Measurements from ENCODE around the gene ACTL6B.

DNA sequence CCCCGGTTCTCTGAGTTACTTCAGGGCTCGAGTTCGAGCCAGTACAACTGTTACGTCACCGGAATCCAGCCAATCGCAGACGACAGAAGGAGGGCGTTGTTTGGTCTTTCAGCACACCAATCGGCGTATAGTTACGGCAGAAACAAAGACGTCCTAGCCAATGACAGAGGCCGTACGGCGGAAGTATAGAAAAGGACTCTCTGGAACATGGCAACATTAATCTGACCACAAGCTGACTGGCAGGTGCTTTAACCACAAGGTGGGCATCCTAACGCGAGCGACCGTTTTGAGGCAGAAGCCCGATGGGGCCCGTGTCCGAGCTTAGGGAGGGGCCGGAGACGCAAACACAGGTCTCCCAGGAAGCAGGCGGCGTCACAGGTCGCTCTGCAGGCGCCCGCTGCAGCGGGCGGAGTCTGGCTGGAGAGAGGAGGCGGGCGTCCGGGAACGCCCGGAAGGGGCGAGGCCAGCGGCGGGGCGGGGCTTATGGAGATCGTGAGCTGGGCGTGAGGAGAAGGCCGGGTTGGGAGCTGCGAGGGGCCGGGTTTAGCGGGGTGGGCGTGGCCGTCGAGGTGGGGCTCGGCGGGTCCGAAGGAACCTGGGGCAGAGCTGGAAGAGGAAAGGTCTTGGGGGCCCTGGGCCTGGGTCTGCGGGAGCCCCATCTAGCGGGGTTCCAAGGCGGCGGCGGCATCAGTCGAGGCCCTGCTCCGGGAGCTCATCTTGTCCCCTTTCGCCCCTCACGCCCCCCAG lies 44.1 kb downstream of the ACTL6B start, which contains the start of gene MOSPD3:
- TF ChIP-seq FOXM1 (IDR thresholded peaks at IDR 0.05; ENCODE audit: borderline replicate concordance) (no peak), FOXA1 (IDR thresholded peaks at IDR 0.05) (no peak), SP1 (IDR thresholded peaks at IDR 0.05) (no peak), ELF4 (IDR thresholded peaks at IDR 0.05) (peak; percentile 38)

All from HEK293T (cell line).